SK-N-SH (cell line): Measurements from ENCODE around the gene ZFP69. TPM values are rescaled to one million over a fixed set of nuclear protein-coding genes. Genes with fewer than 3 reads are reported as not detected.
A peak's percentile ranks its signal among the peaks of the same experiment; 100 is the strongest.

ENCODE experiments used
- CTCF ChIA-PET: fragments of 300-600, 350-600 bp; formaldehyde crosslinking; extraction: SDS; loops from one replicate; lab custom pipeline; 2021; lab: Yijun Ruan, JAX
- POLR2A ChIA-PET: fragments of 350-600 bp; sonication (Branson Sonifier 250); formaldehyde crosslinking; extraction: SDS; loops from one replicate; lab custom pipeline; 2020; ENCODE audit warnings: antibody characterized with exemption, inconsistent platforms; lab: Yijun Ruan, JAX
- DNase-seq: peaks from one replicate; pipeline ENCODE4 v3.0.0; 2012
- H2AFZ ChIP-seq: fragments of 200-600 bp; sonication (generic); 2 replicates; pipeline ENCODE4 v1.8.1; 2016; ENCODE audit warnings: antibody characterized with exemption, mild to moderate bottlenecking, low read depth
- H3F3A ChIP-seq: fragments of 200-600 bp; sonication (generic); replicated peaks from 2 replicates; pipeline ENCODE3; 2016; ENCODE audit warnings: antibody characterized with exemption, mild to moderate bottlenecking; ENCODE audit not compliant: insufficient read depth
- H3K27ac ChIP-seq, 2 experiments: fragments of 200-500 bp in 1 of 2; fragments of 200-600 bp in 1 of 2; sonication (Bioruptor generic) in 1 of 2; sonication (generic), shearing (Covaris generic) in 1 of 2; 2 replicates each; pipeline versions ENCODE4 v1.5.1 to v1.6.1; 2014 to 2016; ENCODE audit warnings: low read depth in 2 of 2, inconsistent platforms in 1 of 2, low read length in 1 of 2, mild to moderate bottlenecking in 1 of 2, mixed read lengths in 1 of 2
- H3K27me3 ChIP-seq: fragments of 200-600 bp; sonication (generic), shearing (Covaris generic); 2 replicates; pipeline ENCODE4 v1.6.1; 2016; ENCODE audit warnings: mixed run types; ENCODE audit not compliant: insufficient read depth
- H3K36me3 ChIP-seq, 2 experiments: fragments of 200-500 bp in 1 of 2; fragments of 200-600 bp in 1 of 2; sonication (Bioruptor generic) in 1 of 2; sonication (generic) in 1 of 2; replicated peaks in 1 of 2; 2 replicates each; pipeline versions ENCODE3 to v1.5.1; 2014 to 2016; ENCODE audit warnings: low read length in 1 of 2, mild to moderate bottlenecking in 1 of 2; ENCODE audit not compliant: insufficient read depth in 2 of 2, control insufficient read depth in 1 of 2
- H3K4me1 ChIP-seq, 2 experiments: fragments of 200-500 bp in 1 of 2; fragments of 200-600 bp in 1 of 2; sonication (Bioruptor generic) in 1 of 2; sonication (generic), shearing (Covaris generic) in 1 of 2; 2 replicates each; pipeline versions ENCODE4 v1.5.1 to v1.6.1; 2014 to 2016; ENCODE audit warnings: low read depth in 1 of 2, low read length in 1 of 2, mixed run types in 1 of 2; ENCODE audit not compliant: insufficient read depth in 2 of 2, control insufficient read depth in 1 of 2
- H3K4me2 ChIP-seq: fragments of 200-600 bp; sonication (generic), shearing (Covaris generic); 2 replicates; pipeline ENCODE4 v1.6.1; 2017; ENCODE audit warnings: mixed run types
- H3K4me3 ChIP-seq, 2 experiments: fragments of 200-500 bp in 1 of 2; fragments of 200-600 bp in 1 of 2; sonication (Bioruptor generic) in 1 of 2; sonication (generic), shearing (Covaris generic) in 1 of 2; 2 replicates each; pipeline versions ENCODE4 v1.5.1 to v1.8.1; 2014 to 2016; ENCODE audit warnings: low read depth in 2 of 2, inconsistent platforms in 1 of 2, low read length in 1 of 2, mild to moderate bottlenecking in 1 of 2, mixed read lengths in 1 of 2, moderate library complexity in 1 of 2
- H3K79me2 ChIP-seq: fragments of 200-600 bp; sonication (generic); 2 replicates; pipeline ENCODE4 v1.8.1; 2017; ENCODE audit warnings: mild to moderate bottlenecking; ENCODE audit not compliant: insufficient read depth
- H3K9ac ChIP-seq: fragments of 200-600 bp; sonication (generic); 2 replicates; pipeline ENCODE4 v1.6.1; 2017; ENCODE audit warnings: mixed run types
- H3K9me2 ChIP-seq: fragments of 200-600 bp; sonication (generic); 2 replicates; pipeline ENCODE4 v1.6.1; 2017; ENCODE audit warnings: mixed run types
- H3K9me3 ChIP-seq: fragments of 200-600 bp; sonication (generic); 2 replicates; pipeline ENCODE4 v1.6.1; 2017; ENCODE audit warnings: mixed run types, mild to moderate bottlenecking, moderate library complexity
- H4K20me1 ChIP-seq: fragments of 200-600 bp; sonication (generic); 2 replicates; pipeline ENCODE4 v1.6.1; 2017; ENCODE audit warnings: mild to moderate bottlenecking, mixed run types; ENCODE audit not compliant: insufficient read depth
- CHD2 ChIP-seq: fragments of 150-350 bp; IDR thresholded peaks from 2 replicates; pipeline ENCODE4 v1.6.1; 2018; ENCODE audit warnings: low read length; ENCODE audit not compliant: partially characterized antibody
- ELF1 ChIP-seq: IDR thresholded peaks from 2 replicates; pipeline ENCODE4 v1.4.0; 2012
- EP300 ChIP-seq, 2 experiments: IDR thresholded peaks; 2 replicates each; pipeline versions ENCODE4 v1.4.0 to v1.6.1; 2012; ENCODE audit warnings: borderline replicate concordance in 1 of 2, low read depth in 1 of 2, low read length in 1 of 2
- EZH2phosphoT487 ChIP-seq: fragments of 200-600 bp; sonication (generic); IDR thresholded peaks from 2 replicates; pipeline ENCODE4 v1.6.1; 2017; ENCODE audit warnings: low read depth, mixed run types, mild to moderate bottlenecking, antibody characterized with exemption, moderate library complexity, borderline replicate concordance
- FOSL2 ChIP-seq: IDR thresholded peaks from 2 replicates; pipeline ENCODE4 v1.4.0; 2012; ENCODE audit warnings: low read depth, mild to moderate bottlenecking, moderate library complexity, borderline replicate concordance
- FOXM1 ChIP-seq: IDR thresholded peaks from 2 replicates; pipeline ENCODE4 v1.4.0; 2012; ENCODE audit warnings: low read depth, mild to moderate bottlenecking
- JUND ChIP-seq: IDR thresholded peaks from 2 replicates; pipeline ENCODE4 v1.4.0; 2012
- MEF2A ChIP-seq: IDR thresholded peaks from 2 replicates; pipeline ENCODE4 v1.4.0; 2012; ENCODE audit warnings: low read depth, borderline replicate concordance
- POLR2AphosphoS5 ChIP-seq: IDR thresholded peaks from 2 replicates; pipeline ENCODE4 v1.6.1; 2012; ENCODE audit warnings: low read depth, low read length
- SIN3A ChIP-seq: IDR thresholded peaks from 2 replicates; pipeline ENCODE4 v1.6.1; 2012; ENCODE audit warnings: low read depth, mild to moderate bottlenecking, low read length, moderate library complexity, borderline replicate concordance
- TAF1 ChIP-seq: IDR thresholded peaks from 2 replicates; pipeline ENCODE4 v1.6.1; 2012; ENCODE audit warnings: low read depth, mild to moderate bottlenecking, low read length, moderate library complexity, borderline replicate concordance
- TEAD4 ChIP-seq: IDR thresholded peaks from 2 replicates; pipeline ENCODE4 v1.4.0; 2012; ENCODE audit warnings: mild to moderate bottlenecking, borderline replicate concordance; ENCODE audit not compliant: insufficient read depth
- YY1 ChIP-seq: IDR thresholded peaks from 2 replicates; pipeline ENCODE4 v1.4.0; 2012; ENCODE audit warnings: low read depth, mild to moderate bottlenecking
- WGBS: methylation state at CpG from one replicate; pipeline ENCODE4 v1.1.6; 2017; ENCODE audit warnings: low lambda C conversion rate; 5-methylcytosine and 5-hydroxymethylcytosine counted together
- polyA plus RNA-seq, 3 experiments: library from polyadenylated mRNA; depleted of rRNA; stranded (reverse); fragments of >200 nt; gene quantifications; 2 replicates each; pipeline ENCODE4 v1.2.3, GENCODE V29; 2012
- TF ChIP-seq, protein P1 (sequence below): fragments of 150-350 bp; IDR thresholded peaks from 2 replicates; pipeline ENCODE4 v1.6.1; 2017; ENCODE audit warnings: antibody characterized with exemption, low read length, low read depth, borderline replicate concordance
- TF ChIP-seq, protein P2 (sequence below): IDR thresholded peaks from 2 replicates; pipeline ENCODE4 v1.4.0; 2012; ENCODE audit warnings: low read depth, borderline replicate concordance
- TF ChIP-seq, protein P3 (sequence below): IDR thresholded peaks from 2 replicates; pipeline ENCODE4 v1.4.0; 2012; ENCODE audit warnings: low read depth, borderline replicate concordance
- TF ChIP-seq, protein P4 (sequence below): IDR thresholded peaks from 2 replicates; pipeline ENCODE4 v1.6.1; 2012; ENCODE audit warnings: mild to moderate bottlenecking, low read depth, low read length, moderate library complexity
- TF ChIP-seq, protein P5 (sequence below): IDR thresholded peaks from 2 replicates; pipeline ENCODE4; 2012
- TF ChIP-seq, protein P6 (sequence below): IDR thresholded peaks from 2 replicates; pipeline ENCODE4 v1.4.0; 2012; ENCODE audit warnings: low read depth

Gene ZFP69
- polyA plus RNA-seq, 1 of the 3 experiments (the other 2 are of a cell fraction), result 1.9 TPM

DNA sequence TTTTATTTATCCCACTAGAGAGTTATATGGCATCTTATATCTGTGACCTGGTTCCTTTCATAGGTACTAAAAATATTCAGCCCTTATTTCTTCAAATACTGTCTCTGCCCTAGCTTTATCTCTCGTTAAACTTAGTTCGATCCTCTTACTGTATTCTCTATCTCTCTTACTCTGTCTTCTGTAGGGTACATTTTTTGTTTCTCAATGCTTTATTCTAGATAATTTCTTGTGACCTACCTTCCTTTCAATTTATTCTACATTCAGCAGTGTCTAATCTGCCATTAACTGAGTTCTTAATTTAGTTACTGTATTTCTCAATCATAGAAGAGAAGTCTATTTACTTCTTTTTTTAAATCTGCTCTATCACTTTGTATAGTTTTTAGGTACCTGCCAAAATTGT lies 1.8 kb upstream of the ZFP69 start:
- no peak for DNase-seq
- no peaks in the 10 kb centered on the region for H3K79me2 ChIP-seq
- peaks cover 0 to 7% of the 10 kb centered on the region in 2 experiments; a peak in 2 of 4 replicates for H3K4me1 ChIP-seq
- H3K9me3 ChIP-seq, result peaks cover 24% of the 10 kb centered on the region
- no peak overlapping the region for H2AFZ ChIP-seq
- no peak overlapping the region for H3K4me2 ChIP-seq
- H3F3A ChIP-seq, result no peaks in the 10 kb centered on the region
- no peak overlapping the region for H3K9ac ChIP-seq
- peaks cover 0 to 8% of the 10 kb centered on the region in 2 experiments for H3K36me3 ChIP-seq
- no peak overlapping the region for H3K4me3 ChIP-seq
- no peak overlapping the region for H3K27ac ChIP-seq
- WGBS, result 14% methylated on average over 2 of the region's 2 CpGs
- POLR2A ChIA-PET, result no interaction called here
- no peaks in the 10 kb centered on the region for H3K9me2 ChIP-seq
- TF ChIP-seq EZH2phosphoT487, result no peak
- TF ChIP-seq, protein P1, sequence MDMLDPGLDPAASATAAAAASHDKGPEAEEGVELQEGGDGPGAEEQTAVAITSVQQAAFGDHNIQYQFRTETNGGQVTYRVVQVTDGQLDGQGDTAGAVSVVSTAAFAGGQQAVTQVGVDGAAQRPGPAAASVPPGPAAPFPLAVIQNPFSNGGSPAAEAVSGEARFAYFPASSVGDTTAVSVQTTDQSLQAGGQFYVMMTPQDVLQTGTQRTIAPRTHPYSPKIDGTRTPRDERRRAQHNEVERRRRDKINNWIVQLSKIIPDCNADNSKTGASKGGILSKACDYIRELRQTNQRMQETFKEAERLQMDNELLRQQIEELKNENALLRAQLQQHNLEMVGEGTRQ, result no peak
- no peaks in the 10 kb centered on the region for H3K27me3 ChIP-seq
- CTCF ChIA-PET, result no interaction called here
- no peaks in the 10 kb centered on the region for H4K20me1 ChIP-seq

DNA sequence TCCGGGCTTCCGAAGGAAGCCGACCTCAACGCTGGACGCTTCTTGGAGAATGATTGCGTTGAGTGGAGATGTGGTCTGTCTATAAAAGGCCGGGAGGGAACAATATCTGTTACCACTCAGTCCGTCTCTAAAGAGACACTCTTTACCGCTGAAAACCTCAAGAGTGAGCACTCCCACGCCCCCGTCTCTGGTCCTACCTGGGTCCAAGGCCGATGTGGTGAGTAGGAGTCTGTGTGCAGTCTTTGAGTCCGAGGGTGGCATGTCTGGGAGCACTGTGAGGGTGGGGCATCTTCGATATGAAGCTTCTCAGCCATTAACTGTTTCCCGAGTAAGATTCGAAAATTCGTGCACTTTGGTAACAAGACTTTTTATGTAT lies 576 bp downstream of the ZFP69 start:
- no peaks in the 10 kb centered on the region for H3K9me2 ChIP-seq
- peak overlapping the region; percentile 68 for H3K9ac ChIP-seq
- H3K4me3 ChIP-seq, result peak overlapping the region; percentile 73 to 79
- H3K27ac ChIP-seq, result peak overlapping the region in 1 of 2 experiments; percentile 63; a peak in 2 of 4 replicates
- no peaks in the 10 kb centered on the region for H4K20me1 ChIP-seq
- H3K4me2 ChIP-seq, result peak overlapping the region; percentile 86
- no peaks in the 10 kb centered on the region for H3K79me2 ChIP-seq
- peak overlapping the region; percentile 88 for H2AFZ ChIP-seq
- H3F3A ChIP-seq, result no peaks in the 10 kb centered on the region
- H3K4me1 ChIP-seq, result peaks cover 0 to 7% of the 10 kb centered on the region in 2 experiments; a peak in 2 of 4 replicates
- H3K36me3 ChIP-seq, result peaks cover 6 to 16% of the 10 kb centered on the region in 2 experiments
- WGBS, result 17% methylated on average over 15 of the region's 17 CpGs
- CTCF ChIA-PET, result interaction anchor here (0.6 to 1.4 kb wide), 7 partner anchors 13 to 334 kb away, joined by 3 to 6 read pairs (median 3); no protein-coding TSS in a partner anchor
- POLR2A ChIA-PET, result interaction anchor here (0.7 to 1.4 kb wide), 3 partner anchors 27 to 31 kb away, joined by 3 to 7 read pairs (median 3); partner anchors contain the start of genes EXO5 and ZFP69B
- H3K27me3 ChIP-seq, result no peaks in the 10 kb centered on the region
- no peak for DNase-seq
- H3K9me3 ChIP-seq, result peaks cover 24% of the 10 kb centered on the region
- TF ChIP-seq, protein P2, sequence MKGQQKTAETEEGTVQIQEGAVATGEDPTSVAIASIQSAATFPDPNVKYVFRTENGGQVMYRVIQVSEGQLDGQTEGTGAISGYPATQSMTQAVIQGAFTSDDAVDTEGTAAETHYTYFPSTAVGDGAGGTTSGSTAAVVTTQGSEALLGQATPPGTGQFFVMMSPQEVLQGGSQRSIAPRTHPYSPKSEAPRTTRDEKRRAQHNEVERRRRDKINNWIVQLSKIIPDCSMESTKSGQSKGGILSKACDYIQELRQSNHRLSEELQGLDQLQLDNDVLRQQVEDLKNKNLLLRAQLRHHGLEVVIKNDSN, result no peak
- TF ChIP-seq CHD2, result no peak
- TF ChIP-seq POLR2AphosphoS5, result no peak
- no peak for TF ChIP-seq ELF1
- no peak for TF ChIP-seq YY1
- no peak for TF ChIP-seq EP300 (IDR thresholded peaks at IDR 0.05; ENCODE audit: borderline replicate concordance in 1 of 2, low read depth in 1 of 2, low read length in 1 of 2)
- no peak for TF ChIP-seq FOXM1
- TF ChIP-seq JUND, result no peak
- no peak for TF ChIP-seq TAF1
- TF ChIP-seq, protein P3, sequence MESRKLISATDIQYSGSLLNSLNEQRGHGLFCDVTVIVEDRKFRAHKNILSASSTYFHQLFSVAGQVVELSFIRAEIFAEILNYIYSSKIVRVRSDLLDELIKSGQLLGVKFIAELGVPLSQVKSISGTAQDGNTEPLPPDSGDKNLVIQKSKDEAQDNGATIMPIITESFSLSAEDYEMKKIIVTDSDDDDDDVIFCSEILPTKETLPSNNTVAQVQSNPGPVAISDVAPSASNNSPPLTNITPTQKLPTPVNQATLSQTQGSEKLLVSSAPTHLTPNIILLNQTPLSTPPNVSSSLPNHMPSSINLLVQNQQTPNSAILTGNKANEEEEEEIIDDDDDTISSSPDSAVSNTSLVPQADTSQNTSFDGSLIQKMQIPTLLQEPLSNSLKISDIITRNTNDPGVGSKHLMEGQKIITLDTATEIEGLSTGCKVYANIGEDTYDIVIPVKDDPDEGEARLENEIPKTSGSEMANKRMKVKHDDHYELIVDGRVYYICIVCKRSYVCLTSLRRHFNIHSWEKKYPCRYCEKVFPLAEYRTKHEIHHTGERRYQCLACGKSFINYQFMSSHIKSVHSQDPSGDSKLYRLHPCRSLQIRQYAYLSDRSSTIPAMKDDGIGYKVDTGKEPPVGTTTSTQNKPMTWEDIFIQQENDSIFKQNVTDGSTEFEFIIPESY, result no peak
- no peak for TF ChIP-seq FOSL2
- TF ChIP-seq TEAD4, result no peak
- TF ChIP-seq, protein P4, sequence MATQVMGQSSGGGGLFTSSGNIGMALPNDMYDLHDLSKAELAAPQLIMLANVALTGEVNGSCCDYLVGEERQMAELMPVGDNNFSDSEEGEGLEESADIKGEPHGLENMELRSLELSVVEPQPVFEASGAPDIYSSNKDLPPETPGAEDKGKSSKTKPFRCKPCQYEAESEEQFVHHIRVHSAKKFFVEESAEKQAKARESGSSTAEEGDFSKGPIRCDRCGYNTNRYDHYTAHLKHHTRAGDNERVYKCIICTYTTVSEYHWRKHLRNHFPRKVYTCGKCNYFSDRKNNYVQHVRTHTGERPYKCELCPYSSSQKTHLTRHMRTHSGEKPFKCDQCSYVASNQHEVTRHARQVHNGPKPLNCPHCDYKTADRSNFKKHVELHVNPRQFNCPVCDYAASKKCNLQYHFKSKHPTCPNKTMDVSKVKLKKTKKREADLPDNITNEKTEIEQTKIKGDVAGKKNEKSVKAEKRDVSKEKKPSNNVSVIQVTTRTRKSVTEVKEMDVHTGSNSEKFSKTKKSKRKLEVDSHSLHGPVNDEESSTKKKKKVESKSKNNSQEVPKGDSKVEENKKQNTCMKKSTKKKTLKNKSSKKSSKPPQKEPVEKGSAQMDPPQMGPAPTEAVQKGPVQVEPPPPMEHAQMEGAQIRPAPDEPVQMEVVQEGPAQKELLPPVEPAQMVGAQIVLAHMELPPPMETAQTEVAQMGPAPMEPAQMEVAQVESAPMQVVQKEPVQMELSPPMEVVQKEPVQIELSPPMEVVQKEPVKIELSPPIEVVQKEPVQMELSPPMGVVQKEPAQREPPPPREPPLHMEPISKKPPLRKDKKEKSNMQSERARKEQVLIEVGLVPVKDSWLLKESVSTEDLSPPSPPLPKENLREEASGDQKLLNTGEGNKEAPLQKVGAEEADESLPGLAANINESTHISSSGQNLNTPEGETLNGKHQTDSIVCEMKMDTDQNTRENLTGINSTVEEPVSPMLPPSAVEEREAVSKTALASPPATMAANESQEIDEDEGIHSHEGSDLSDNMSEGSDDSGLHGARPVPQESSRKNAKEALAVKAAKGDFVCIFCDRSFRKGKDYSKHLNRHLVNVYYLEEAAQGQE, result no peak
- TF ChIP-seq, protein P5, sequence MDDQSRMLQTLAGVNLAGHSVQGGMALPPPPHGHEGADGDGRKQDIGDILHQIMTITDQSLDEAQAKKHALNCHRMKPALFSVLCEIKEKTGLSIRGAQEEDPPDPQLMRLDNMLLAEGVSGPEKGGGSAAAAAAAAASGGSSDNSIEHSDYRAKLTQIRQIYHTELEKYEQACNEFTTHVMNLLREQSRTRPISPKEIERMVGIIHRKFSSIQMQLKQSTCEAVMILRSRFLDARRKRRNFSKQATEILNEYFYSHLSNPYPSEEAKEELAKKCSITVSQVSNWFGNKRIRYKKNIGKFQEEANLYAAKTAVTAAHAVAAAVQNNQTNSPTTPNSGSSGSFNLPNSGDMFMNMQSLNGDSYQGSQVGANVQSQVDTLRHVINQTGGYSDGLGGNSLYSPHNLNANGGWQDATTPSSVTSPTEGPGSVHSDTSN, result no peak
- TF ChIP-seq, protein P6, sequence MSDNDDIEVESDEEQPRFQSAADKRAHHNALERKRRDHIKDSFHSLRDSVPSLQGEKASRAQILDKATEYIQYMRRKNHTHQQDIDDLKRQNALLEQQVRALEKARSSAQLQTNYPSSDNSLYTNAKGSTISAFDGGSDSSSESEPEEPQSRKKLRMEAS, result no peak
- TF ChIP-seq SIN3A, result no peak
- no peak for TF ChIP-seq MEF2A
